Liver (tissue), 9 donors: ENCODE measurements around the gene LAPTM4A. TPM values are rescaled to one million over a fixed set of nuclear protein-coding genes. Genes with fewer than 3 reads are reported as not detected.
A peak's percentile ranks its signal among the peaks of the same experiment; 100 is the strongest.

ENCODE experiments used
- DNase-seq: peaks from one replicate; pipeline ENCODE4 v3.0.0-alpha.2; 2017; ENCODE audit warnings: low spot score
- H3K27ac ChIP-seq, 2 donors: one replicate each; pipeline ENCODE4 v1.7.0; 2013; ENCODE audit warnings: inconsistent platforms in 2 of 2, low read length in 2 of 2, control low read depth in 1 of 2, low read depth in 1 of 2, mild to moderate bottlenecking in 1 of 2
- H3K27me3 ChIP-seq, 4 donors: one replicate each; pipeline versions ENCODE4 v1.6.1 to v1.7.0; 2013; ENCODE audit warnings: low read length in 3 of 4, inconsistent platforms in 1 of 4, mild to moderate bottlenecking in 1 of 4, moderate library complexity in 1 of 4; ENCODE audit not compliant: control insufficient read depth in 4 of 4, insufficient read depth in 4 of 4
- H3K36me3 ChIP-seq, 4 donors: one replicate each; pipeline versions ENCODE4 v1.6.1 to v1.7.0; 2013; ENCODE audit warnings: low read length in 3 of 4, mild to moderate bottlenecking in 3 of 4, low read depth in 1 of 4, moderate library complexity in 1 of 4; ENCODE audit not compliant: control insufficient read depth in 4 of 4, insufficient read depth in 3 of 4
- H3K4me1 ChIP-seq, 4 donors: one replicate each; pipeline versions ENCODE4 v1.6.1 to v1.7.0; 2013; ENCODE audit warnings: low read length in 3 of 4, mild to moderate bottlenecking in 3 of 4, moderate library complexity in 1 of 4; ENCODE audit not compliant: control insufficient read depth in 4 of 4, insufficient read depth in 4 of 4
- H3K4me3 ChIP-seq, 3 donors: one replicate each; pipeline versions ENCODE4 v1.6.1 to v1.7.0; 2013; ENCODE audit warnings: low read length in 3 of 3, control low read depth in 1 of 3, low read depth in 1 of 3, mild to moderate bottlenecking in 1 of 3
- H3K9ac ChIP-seq, 2 donors: one replicate each; pipeline ENCODE4 v1.7.0; 2013; ENCODE audit warnings: low read length in 2 of 2, mild to moderate bottlenecking in 2 of 2, moderate library complexity in 2 of 2, control low read depth in 1 of 2, low read depth in 1 of 2
- H3K9me3 ChIP-seq, 4 donors: one replicate each; pipeline versions ENCODE4 v1.6.1 to v1.7.0; 2013; ENCODE audit warnings: low read length in 3 of 4; ENCODE audit not compliant: control insufficient read depth in 4 of 4
- EGR1 ChIP-seq, 2 donors: IDR thresholded peaks; 2 replicates each; pipeline ENCODE4 v1.6.1; 2016 to 2018; ENCODE audit warnings: antibody characterized with exemption in 2 of 2, low read depth in 2 of 2
- FOXA2 ChIP-seq: IDR thresholded peaks from 2 replicates; pipeline ENCODE4 v1.6.1; 2016; ENCODE audit warnings: antibody characterized with exemption
- HNF4A ChIP-seq, 2 donors: conservative IDR thresholded peaks; 2 replicates each; pipeline ENCODE4 v1.6.1; 2016; ENCODE audit warnings: antibody characterized with exemption in 2 of 2, mild to moderate bottlenecking in 2 of 2
- HNF4G ChIP-seq: IDR thresholded peaks from 2 replicates; pipeline ENCODE4 v1.6.1; 2016; ENCODE audit warnings: antibody characterized with exemption
- JUND ChIP-seq, 2 donors: IDR thresholded peaks; 2 replicates each; pipeline ENCODE4 v1.6.1; 2016; ENCODE audit warnings: antibody characterized with exemption in 2 of 2
- NR2F2 ChIP-seq: IDR thresholded peaks from 2 replicates; pipeline ENCODE4 v1.6.1; 2016; ENCODE audit warnings: antibody characterized with exemption
- RAD21 ChIP-seq, 2 donors: IDR thresholded peaks; 2 replicates each; pipeline ENCODE4 v1.6.1; 2016; ENCODE audit warnings: antibody characterized with exemption in 2 of 2, mild to moderate bottlenecking in 2 of 2
- RXRA ChIP-seq, 2 donors: IDR thresholded peaks; 2 replicates each; pipeline ENCODE4 v1.6.1; 2017 to 2018; ENCODE audit warnings: antibody characterized with exemption in 2 of 2, mild to moderate bottlenecking in 1 of 2
- SP1 ChIP-seq: IDR thresholded peaks from 2 replicates; pipeline ENCODE4 v1.6.1; 2018; ENCODE audit warnings: antibody characterized with exemption, mild to moderate bottlenecking
- TAF1 ChIP-seq: conservative IDR thresholded peaks from 2 replicates; pipeline ENCODE4 v1.6.1; 2016; ENCODE audit warnings: antibody characterized with exemption, mild to moderate bottlenecking
- YY1 ChIP-seq: IDR thresholded peaks from 2 replicates; pipeline ENCODE4 v1.6.1; 2016; ENCODE audit warnings: antibody characterized with exemption, mild to moderate bottlenecking
- WGBS: extraction: QIAGEN DNeasy Blood & Tissue Kit; methylation state at CpG from one replicate; pipeline ENCODE4 v1.1.7; 2013; 5-methylcytosine and 5-hydroxymethylcytosine counted together
- polyA plus RNA-seq, 2 donors: library from polyadenylated mRNA; stranded (reverse) in 1 of 2; unstranded in 1 of 2; fragments of 200-250 nt in 1 of 2; fragments of >200 nt in 1 of 2; fragmentation: Nextera tagmentation in 1 of 2; extraction: Ambion mirVana in 1 of 2; gene quantifications; one replicate each; pipeline versions ENCODE4 v1.2.1 to v1.2.3, GENCODE V29; 2013 to 2015
- total RNA-seq, 2 donors: library from RNA; depleted of rRNA; stranded (reverse); fragments of >200 nt; gene quantifications; one replicate each; pipeline ENCODE4 v1.2.3, GENCODE V29; 2014
- TF ChIP-seq, protein P1 (sequence below): IDR thresholded peaks from 2 replicates; pipeline ENCODE4 v1.6.1; 2016; ENCODE audit warnings: antibody characterized with exemption
- TF ChIP-seq, protein P2 (sequence below): IDR thresholded peaks from 2 replicates; pipeline ENCODE4 v1.6.1; 2016; ENCODE audit warnings: antibody characterized with exemption, mild to moderate bottlenecking
- donor health status: healthy.
- donor health status: healthy.
- donor health status: healthy.
- donor health status: healthy.
- donor health status: healthy.

Gene LAPTM4A
- total and polyA plus RNA-seq, 4 donors, result 69.1 to 183 (median 122) TPM

DNA sequence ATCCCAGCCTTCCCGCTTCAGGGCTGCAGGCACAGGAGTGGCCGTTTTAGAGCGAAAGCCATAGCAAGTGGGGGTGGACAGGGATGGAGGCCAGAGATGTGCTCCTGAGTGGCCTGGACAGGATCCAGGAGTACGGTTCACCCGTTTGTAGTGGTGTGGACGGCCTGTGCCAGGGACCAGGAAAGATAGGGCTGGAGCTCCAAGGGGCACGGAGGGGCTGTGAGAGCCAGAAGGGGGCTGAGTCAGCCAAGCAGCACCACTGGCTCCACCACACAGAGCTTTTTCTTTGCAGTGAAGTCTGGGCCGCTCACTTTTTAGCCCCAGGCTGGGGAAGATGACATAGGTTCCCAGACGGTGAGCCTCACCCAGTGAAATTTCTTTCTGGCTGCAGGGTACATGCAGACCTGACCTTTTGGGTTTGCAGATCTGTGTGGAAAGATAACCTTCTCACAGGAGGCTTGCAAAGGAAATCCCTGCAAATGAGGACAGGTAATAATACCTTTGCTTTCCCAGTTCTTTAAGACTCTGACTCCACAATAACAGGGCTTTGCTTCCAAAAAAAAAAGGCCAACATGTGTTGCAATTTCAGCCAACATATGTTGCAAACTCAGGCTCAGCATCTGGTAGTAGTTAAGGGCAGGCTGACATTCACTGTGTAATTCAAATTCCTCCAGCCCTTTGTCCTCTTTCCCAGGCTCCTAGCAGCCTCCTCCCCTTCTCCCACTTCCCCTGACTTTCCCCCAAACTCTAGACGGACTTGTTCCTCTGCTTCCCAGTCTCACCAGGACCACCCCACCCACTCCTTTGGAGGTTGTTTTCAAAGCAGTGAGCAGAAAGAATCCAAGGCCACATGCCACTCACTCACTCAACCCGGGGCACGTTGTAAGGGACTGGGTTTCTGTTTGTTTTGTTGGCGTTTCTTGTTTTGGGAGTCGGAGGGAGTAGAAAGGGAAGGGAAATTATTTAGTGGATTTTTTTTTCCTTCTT is 20.3 kb upstream of the LAPTM4A start:
- no peak overlapping the region for H3K4me3 ChIP-seq
- H3K4me1 ChIP-seq, result peaks cover 0 to 5% (median 0%) of the 10 kb centered on the region in 4 donors
- H3K36me3 ChIP-seq, result no peaks in the 10 kb centered on the region
- peak overlapping the region in 1 of 2 donors; percentile 1 for H3K27ac ChIP-seq
- no peaks in the 10 kb centered on the region for H3K27me3 ChIP-seq
- WGBS, result 69% methylated on average over 14 of the region's 14 CpGs
- TF ChIP-seq RXRA (IDR thresholded peaks at IDR 0.05) (no peak), YY1 (no peak), NR2F2 (no peak), HNF4A (conservative IDR thresholded peaks at IDR 0.05) (no peak), SP1 (no peak), HNF4G (no peak), EGR1 (IDR thresholded peaks at IDR 0.05; ENCODE audit: low read depth in 2 of 2) (no peak)
- TF ChIP-seq, protein P1, sequence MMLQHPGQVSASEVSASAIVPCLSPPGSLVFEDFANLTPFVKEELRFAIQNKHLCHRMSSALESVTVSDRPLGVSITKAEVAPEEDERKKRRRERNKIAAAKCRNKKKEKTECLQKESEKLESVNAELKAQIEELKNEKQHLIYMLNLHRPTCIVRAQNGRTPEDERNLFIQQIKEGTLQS, result no peak
- DNase-seq, result no peak
- H3K9me3 ChIP-seq, result no peaks in the 10 kb centered on the region
- no peak overlapping the region for H3K9ac ChIP-seq

DNA sequence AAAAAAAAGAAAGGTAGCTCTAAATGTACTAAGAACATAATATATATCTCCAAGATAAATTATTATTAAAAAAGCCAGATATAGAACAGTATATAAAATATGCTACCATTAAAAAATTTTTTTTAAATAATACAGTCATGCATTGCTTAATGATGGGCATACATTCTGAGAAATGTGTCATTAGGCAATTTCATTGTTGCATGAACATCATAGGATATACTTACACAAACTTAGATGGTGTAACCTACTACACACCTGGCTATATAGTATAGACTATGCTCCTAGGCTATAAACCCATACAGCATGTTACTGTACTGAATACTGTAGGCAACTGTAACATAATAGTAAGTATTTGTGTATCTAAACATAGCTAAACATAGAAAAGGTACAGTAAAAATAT is 18.3 kb upstream of the LAPTM4A start:
- TF ChIP-seq HNF4G, result no peak
- TF ChIP-seq TAF1, result no peak
- TF ChIP-seq RAD21 (IDR thresholded peaks at IDR 0.05), result no peak
- TF ChIP-seq SP1, result no peak
- no peak for TF ChIP-seq JUND (IDR thresholded peaks at IDR 0.05)
- no peak for TF ChIP-seq FOXA2
- DNase-seq, result no peak
- Histone ChIP-seq H3K27ac (no peak overlapping the region), H3K4me3 (no peak overlapping the region), H3K4me1 (peaks cover 0 to 5% (median 0%) of the 10 kb centered on the region in 4 donors), H3K27me3 (no peaks in the 10 kb centered on the region), H3K9me3 (no peaks in the 10 kb centered on the region), H3K36me3 (no peaks in the 10 kb centered on the region), H3K9ac (no peak overlapping the region)

DNA sequence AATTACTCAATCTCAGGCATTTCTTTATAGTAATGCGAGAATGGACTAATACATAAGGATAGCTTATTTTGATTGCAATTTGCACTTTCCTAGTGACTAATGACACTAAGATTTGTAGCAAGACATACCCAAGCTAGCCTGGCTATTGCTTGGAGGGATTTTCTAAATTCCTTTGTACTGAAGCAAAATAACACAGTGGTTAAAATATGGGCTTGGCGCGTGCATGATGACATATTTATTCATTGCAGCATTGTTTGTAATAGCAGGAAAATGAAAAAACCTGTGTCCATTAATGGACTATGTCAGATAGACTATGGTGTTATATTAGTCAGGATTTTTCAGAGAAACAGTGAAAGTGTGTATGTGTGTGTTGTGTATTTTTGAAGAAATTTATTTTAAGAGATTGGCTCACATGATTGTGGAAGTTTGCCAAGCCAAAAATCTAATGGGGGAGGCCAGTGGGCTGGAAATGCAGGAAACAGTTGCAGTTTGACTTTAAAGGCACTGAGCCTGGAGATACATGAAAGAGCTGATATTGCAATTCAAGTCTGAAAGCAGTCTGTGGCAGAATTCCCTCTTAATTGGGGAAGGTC is 16.7 kb upstream of the LAPTM4A start:
- DNase-seq, result no peak
- Histone ChIP-seq H3K4me1 (peaks cover 0 to 5% (median 0%) of the 10 kb centered on the region in 4 donors), H3K9ac (no peak overlapping the region), H3K9me3 (no peaks in the 10 kb centered on the region), H3K27me3 (no peaks in the 10 kb centered on the region), H3K36me3 (no peaks in the 10 kb centered on the region), H3K4me3 (no peak overlapping the region), H3K27ac (no peak overlapping the region)
- 92% methylated on average over 3 of the region's 3 CpGs for WGBS
- TF ChIP-seq FOXA2 (no peak), SP1 (no peak), TAF1 (no peak), JUND (IDR thresholded peaks at IDR 0.05) (no peak), HNF4G (no peak), HNF4A (conservative IDR thresholded peaks at IDR 0.05) (no peak), YY1 (no peak), RAD21 (IDR thresholded peaks at IDR 0.05) (no peak), EGR1 (IDR thresholded peaks at IDR 0.05; ENCODE audit: low read depth in 2 of 2) (no peak), NR2F2 (no peak)
- TF ChIP-seq, protein P1, result no peak
- TF ChIP-seq, protein P2, sequence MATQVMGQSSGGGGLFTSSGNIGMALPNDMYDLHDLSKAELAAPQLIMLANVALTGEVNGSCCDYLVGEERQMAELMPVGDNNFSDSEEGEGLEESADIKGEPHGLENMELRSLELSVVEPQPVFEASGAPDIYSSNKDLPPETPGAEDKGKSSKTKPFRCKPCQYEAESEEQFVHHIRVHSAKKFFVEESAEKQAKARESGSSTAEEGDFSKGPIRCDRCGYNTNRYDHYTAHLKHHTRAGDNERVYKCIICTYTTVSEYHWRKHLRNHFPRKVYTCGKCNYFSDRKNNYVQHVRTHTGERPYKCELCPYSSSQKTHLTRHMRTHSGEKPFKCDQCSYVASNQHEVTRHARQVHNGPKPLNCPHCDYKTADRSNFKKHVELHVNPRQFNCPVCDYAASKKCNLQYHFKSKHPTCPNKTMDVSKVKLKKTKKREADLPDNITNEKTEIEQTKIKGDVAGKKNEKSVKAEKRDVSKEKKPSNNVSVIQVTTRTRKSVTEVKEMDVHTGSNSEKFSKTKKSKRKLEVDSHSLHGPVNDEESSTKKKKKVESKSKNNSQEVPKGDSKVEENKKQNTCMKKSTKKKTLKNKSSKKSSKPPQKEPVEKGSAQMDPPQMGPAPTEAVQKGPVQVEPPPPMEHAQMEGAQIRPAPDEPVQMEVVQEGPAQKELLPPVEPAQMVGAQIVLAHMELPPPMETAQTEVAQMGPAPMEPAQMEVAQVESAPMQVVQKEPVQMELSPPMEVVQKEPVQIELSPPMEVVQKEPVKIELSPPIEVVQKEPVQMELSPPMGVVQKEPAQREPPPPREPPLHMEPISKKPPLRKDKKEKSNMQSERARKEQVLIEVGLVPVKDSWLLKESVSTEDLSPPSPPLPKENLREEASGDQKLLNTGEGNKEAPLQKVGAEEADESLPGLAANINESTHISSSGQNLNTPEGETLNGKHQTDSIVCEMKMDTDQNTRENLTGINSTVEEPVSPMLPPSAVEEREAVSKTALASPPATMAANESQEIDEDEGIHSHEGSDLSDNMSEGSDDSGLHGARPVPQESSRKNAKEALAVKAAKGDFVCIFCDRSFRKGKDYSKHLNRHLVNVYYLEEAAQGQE, result no peak
